Pancreas (tissue), 10 donors: ENCODE results near the gene STK10. TPM values are rescaled to one million over a fixed set of nuclear protein-coding genes. Genes with fewer than 3 reads are reported as not detected.

Experiments
- ATAC-seq, 4 donors: fragments of 200-7000 bp; cut with Tn5 transposase; one replicate each; pipeline versions ENCODE4 v1.8.0 to v1.9.1; 2020; ENCODE audit warnings: mild to moderate bottlenecking in 4 of 4, moderate library complexity in 4 of 4
- DNase-seq, 6 donors: peaks; one replicate each; pipeline ENCODE4 v3.0.0-alpha.2; 2020
- FAIRE-seq: peaks from 2 replicates; lab custom pipeline; 2012; peaks lifted over from hg19 to GRCh38; lab: Jason Lieb, UNC
- H3K27ac ChIP-seq, 4 donors: fragments of 200-600 bp; sonication (generic); 1 replicate in 3 of 4; 2 replicates in 1 of 4; pipeline versions ENCODE4 v1.5.0 to v1.8.0; 2020
- H3K27me3 ChIP-seq, 4 donors: fragments of 200-600 bp; one replicate each; pipeline ENCODE4 v1.8.0; 2021
- H3K36me3 ChIP-seq, 3 donors: fragments of 200-600 bp; sonication (generic) in 1 of 3; one replicate each; pipeline versions ENCODE4 v1.5.0 to v1.8.0; 2020 to 2021
- H3K4me1 ChIP-seq, 3 donors: fragments of 200-600 bp; one replicate each; pipeline ENCODE4 v1.8.0; 2021
- H3K4me3 ChIP-seq, 4 donors: fragments of 200-600 bp; sonication (generic) in 2 of 4; one replicate each; pipeline versions ENCODE4 v1.5.0 to v1.8.0; 2020 to 2021
- H3K9me3 ChIP-seq, 4 donors: fragments of 200-600 bp; one replicate each; pipeline ENCODE4 v1.8.0; 2021
- WGBS, 2 donors: extraction: QIAGEN DNeasy Blood & Tissue Kit; methylation state at CpG; one replicate each; pipeline ENCODE4 v1.1.7; 2013; 5-methylcytosine and 5-hydroxymethylcytosine counted together
- intact Hi-C, 3 donors: fragments of 100-400 bp; cut with DNase I; formaldehyde crosslinking; loops; one replicate each; pipeline versions ENCODE4 v1.11.1 to v1.14.2; 2022
- polyA plus RNA-seq, 2 donors: library from polyadenylated mRNA; stranded (reverse); fragments of 200-250 nt; gene quantifications; one replicate each; pipeline ENCODE4 v1.2.3, GENCODE V29; 2013
- total RNA-seq, 6 donors: library from RNA; stranded (reverse); fragmentation: NEBNext Ultra II Directional in 4 of 6; extraction: Animal tissue kit (Norgen Biotek cat#: 25700) in 4 of 6; gene quantifications; one replicate each; pipeline versions ENCODE4 v1.2.1 to v1.2.4, GENCODE V29; 2021 to 2023
- TF ChIP-seq, protein P1 (sequence below), 4 donors: fragments of 200-600 bp; sonication (generic) in 3 of 4; IDR thresholded peaks; one replicate each; pipeline versions ENCODE4 v1.5.0 to v1.8.0; 2021; ENCODE audit warnings: antibody characterized with exemption in 4 of 4
- donor health status: healthy with polysubstance abuse.
- donor health status: DM: no; HTN: no; CAD: no; lungs with moderate emphysema.
- donor health status: DM: no; HTN: no; CAD: no.
- donor health status: control.
- donor health status: control.
- donor health status: Bipolar disorder and iron deficiency.
- donor health status: DM: yes; HTN: yes; CAD: no.
- donor health status: DM: no; HTN: no; CAD: no.
- donor health status: DM: no; HTN: no; CAD: no.
- donor health status: DM: yes; HTN: yes; CAD: no.

STK10 gene
- total and polyA plus RNA-seq, 8 donors, result 4.1 to 16.3 (median 7.3) TPM

DNA sequence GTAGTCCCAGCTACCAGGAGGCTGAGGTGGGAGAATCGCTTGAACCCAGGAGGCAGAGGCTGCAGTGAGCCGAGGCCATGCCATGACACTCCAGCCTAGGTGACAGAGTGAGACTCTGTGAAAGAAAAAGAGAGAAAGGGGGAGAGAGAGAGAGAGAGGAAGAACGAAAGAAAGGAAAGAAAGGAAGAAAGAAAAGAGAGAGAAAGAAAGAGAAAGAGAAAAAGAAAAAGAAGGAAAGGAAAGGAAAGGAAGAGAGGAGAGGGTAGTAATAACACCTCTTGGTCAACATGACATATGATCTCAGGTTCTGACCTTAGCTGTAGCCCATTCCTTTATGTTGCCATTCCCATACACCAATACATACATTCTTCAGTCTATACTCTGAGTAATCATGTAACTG, 195.7 kb downstream of the STK10 start:
- no peaks in the 10 kb centered on the region for H3K9me3 ChIP-seq
- ATAC-seq, result no peak
- no peak for FAIRE-seq
- no peaks in the 10 kb centered on the region for H3K27me3 ChIP-seq
- no peak overlapping the region for H3K27ac ChIP-seq
- peaks cover 14 to 35% (median 22%) of the 10 kb centered on the region in 3 donors for H3K4me1 ChIP-seq
- DNase-seq, result no peak
- H3K36me3 ChIP-seq, result no peaks in the 10 kb centered on the region
- intact Hi-C loops, result no loop called here
- WGBS, 2 donors, result 93 to 97% methylated on average over 3 of the region's 3 CpGs
- TF ChIP-seq, protein P1, sequence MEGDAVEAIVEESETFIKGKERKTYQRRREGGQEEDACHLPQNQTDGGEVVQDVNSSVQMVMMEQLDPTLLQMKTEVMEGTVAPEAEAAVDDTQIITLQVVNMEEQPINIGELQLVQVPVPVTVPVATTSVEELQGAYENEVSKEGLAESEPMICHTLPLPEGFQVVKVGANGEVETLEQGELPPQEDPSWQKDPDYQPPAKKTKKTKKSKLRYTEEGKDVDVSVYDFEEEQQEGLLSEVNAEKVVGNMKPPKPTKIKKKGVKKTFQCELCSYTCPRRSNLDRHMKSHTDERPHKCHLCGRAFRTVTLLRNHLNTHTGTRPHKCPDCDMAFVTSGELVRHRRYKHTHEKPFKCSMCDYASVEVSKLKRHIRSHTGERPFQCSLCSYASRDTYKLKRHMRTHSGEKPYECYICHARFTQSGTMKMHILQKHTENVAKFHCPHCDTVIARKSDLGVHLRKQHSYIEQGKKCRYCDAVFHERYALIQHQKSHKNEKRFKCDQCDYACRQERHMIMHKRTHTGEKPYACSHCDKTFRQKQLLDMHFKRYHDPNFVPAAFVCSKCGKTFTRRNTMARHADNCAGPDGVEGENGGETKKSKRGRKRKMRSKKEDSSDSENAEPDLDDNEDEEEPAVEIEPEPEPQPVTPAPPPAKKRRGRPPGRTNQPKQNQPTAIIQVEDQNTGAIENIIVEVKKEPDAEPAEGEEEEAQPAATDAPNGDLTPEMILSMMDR (IDR thresholded peaks at IDR 0.05), result no peak
- H3K4me3 ChIP-seq, result no peak overlapping the region

Other genes starting within 250 kb of the STK10 start
- gene FBXW11, start 181.6 kb downstream of the STK10 start, total RNA-seq, result 10 to 100 TPM; 23.7 to 43.8 (median 27.4) TPM
- gene FBXW11, start 181.6 kb downstream of the STK10 start, polyA plus RNA-seq, result 10 to 100 TPM in 1 of 2 donors, 1 to 10 TPM in 1; 6.0 to 13.6 TPM
- gene EFCAB9, start 5.9 kb upstream of the STK10 start, total RNA-seq, result not detected
- not detected for gene EFCAB9, start 5.9 kb upstream of the STK10 start, polyA plus RNA-seq
- gene UBTD2, start 95.5 kb upstream of the STK10 start, total RNA-seq, result 10 to 100 TPM in 2 of 6 donors, 1 to 10 TPM in 4; 4.5 to 12.9 (median 6.9) TPM
- 1 to 10 TPM; 5.9 to 7.8 TPM for gene UBTD2, start 95.5 kb upstream of the STK10 start, polyA plus RNA-seq